GM10266 (cell line): Measurements from ENCODE around the gene CYB5R3.
"Not testable (repeated sequence)": the region's sequence is repeated elsewhere in the genome, so short reads cannot be mapped to it uniquely, and the experiment has no call there.

Experiments
- DNase-seq: peaks from one replicate; pipeline ENCODE4 v3.0.0; 2012; ENCODE audit errors: extremely low spot score
- CTCF ChIP-seq: IDR thresholded peaks from 2 replicates; pipeline ENCODE4 v1.5.1; 2012; ENCODE audit warnings: mild to moderate bottlenecking, low read depth; ENCODE audit not compliant: control insufficient read depth, insufficient read depth; ENCODE audit errors: missing control alignments

CYB5R3 gene

GRCh38 chr22:42586381-42586780, 62.8 kb downstream of the CYB5R3 start:
- DNase-seq = no peak
- no peak for TF ChIP-seq CTCF

- TF ChIP-seq CTCF = no peak
- DNase-seq = no peak
Measured at GRCh38 chr22:42585096-42585495, 64.1 kb downstream of the CYB5R3 start.

- no peak for TF ChIP-seq CTCF
- DNase-seq = no peak
Measured at GRCh38 chr22:42584364-42584940, 64.7 kb downstream of the CYB5R3 start.

GRCh38 chr22:42582987-42583386, 66.2 kb downstream of the CYB5R3 start:
- DNase-seq = no peak
- TF ChIP-seq CTCF = no peak

GRCh38 chr22:42581762-42582716, 67.2 kb downstream of the CYB5R3 start:
- DNase-seq = peak; percentile 91

GRCh38 chr22:42581194-42581761, 67.9 kb downstream of the CYB5R3 start:
- DNase-seq = not testable (repeated sequence)

More at GRCh38 chr22:42581762-42582716, 67.2 kb downstream of the CYB5R3 start:
- TF ChIP-seq CTCF = no peak

GRCh38 chr22:42580040-42580439, 69.2 kb downstream of the CYB5R3 start:
- not testable (repeated sequence) for DNase-seq

- no peak for TF ChIP-seq CTCF
- no peak for DNase-seq
Measured at GRCh38 chr22:42577623-42578240, 71.5 kb downstream of the CYB5R3 start.

- not testable (repeated sequence) for DNase-seq
Measured at GRCh38 chr22:42577141-42577540, 72.1 kb downstream of the CYB5R3 start.

GRCh38 chr22:42575996-42576574, 73.1 kb downstream of the CYB5R3 start:
- not testable (repeated sequence) for DNase-seq

- DNase-seq = not testable (repeated sequence)
Measured at GRCh38 chr22:42574468-42574867, 74.7 kb downstream of the CYB5R3 start.

- not testable (repeated sequence) for DNase-seq
Measured at GRCh38 chr22:42574046-42574445, 75.1 kb downstream of the CYB5R3 start.
